K562 (cell line): ENCODE results near the gene ANGPTL3. TPM values are rescaled to one million over a fixed set of nuclear protein-coding genes. Genes with fewer than 3 reads are reported as not detected.
A peak's percentile ranks its signal among the peaks of the same experiment; 100 is the strongest.

Experiments
- ATF7 ChIP-seq: fragments of 450-650 bp; IDR thresholded peaks from 2 replicates; pipeline ENCODE4 v1.7.1; 2014; ENCODE audit warnings: mild to moderate bottlenecking, moderate library complexity
- BHLHE40 ChIP-seq: IDR thresholded peaks from 2 replicates; pipeline ENCODE4 v1.6.1; 2011; ENCODE audit warnings: low read length, improper control_type of control experiment
- CBX1 ChIP-seq: sonication (generic); IDR thresholded peaks from 2 replicates; pipeline ENCODE4 v1.6.1; 2016; ENCODE audit warnings: antibody characterized with exemption, low read depth, mild to moderate bottlenecking
- CREM ChIP-seq: IDR thresholded peaks from 2 replicates; pipeline ENCODE4 v1.6.1; 2014; ENCODE audit warnings: antibody characterized with exemption, low read depth
- DPF2 ChIP-seq: fragments of 450-650 bp; IDR thresholded peaks from 2 replicates; pipeline ENCODE4 v1.6.1; 2016
- EHMT2 ChIP-seq: fragments of 450-650 bp; IDR thresholded peaks from 2 replicates; pipeline ENCODE4 v1.6.1; 2018; ENCODE audit warnings: antibody characterized with exemption
- ELF4 ChIP-seq: fragments of 450-650 bp; formaldehyde crosslinking; IDR thresholded peaks from 2 replicates; pipeline ENCODE4 v1.4.0; 2022; ENCODE audit warnings: missing genetic modification characterization
- FOSL1 ChIP-seq: fragments of 200-800 bp; sonication (Bioruptor generic); conservative IDR thresholded peaks from 2 replicates; pipeline ENCODE4 v1.6.1; 2016; ENCODE audit warnings: missing genetic modification characterization, missing compliant biosample characterization
- FOXA3 ChIP-seq, 2 experiments: fragments of 450-650 bp in 1 of 2; sonication (generic) in 1 of 2; formaldehyde crosslinking; IDR thresholded peaks in 1 of 2; conservative IDR thresholded peaks in 1 of 2; 2 replicates each; pipeline versions ENCODE4 v1.4.0 to v1.8.0; 2020 to 2022; ENCODE audit warnings: mild to moderate bottlenecking in 2 of 2, missing genetic modification reagents in 1 of 2
- HNRNPUL1 ChIP-seq: fragments of 200-400 bp; formaldehyde crosslinking; IDR thresholded peaks from 2 replicates; pipeline ENCODE4 v1.6.1; 2017; ENCODE audit warnings: low read length
- MCM5 ChIP-seq: fragments of 450-650 bp; IDR thresholded peaks from 2 replicates; pipeline ENCODE4 v1.6.1; 2016; ENCODE audit warnings: low read depth
- NCOA1 ChIP-seq: fragments of 450-650 bp; IDR thresholded peaks from 2 replicates; pipeline ENCODE4 v1.6.1; 2016; ENCODE audit warnings: low read depth
- RAD51 ChIP-seq: fragments of 450-650 bp; IDR thresholded peaks from 2 replicates; pipeline ENCODE4 v1.7.1; 2016; ENCODE audit warnings: low read depth, mild to moderate bottlenecking, borderline replicate concordance
- SAP30 ChIP-seq: fragments of 200-600 bp; sonication (generic); IDR thresholded peaks from 2 replicates; pipeline ENCODE4 v1.6.1; 2012; ENCODE audit warnings: borderline replicate concordance, low read depth, mild to moderate bottlenecking, moderate library complexity, low read length, control low read depth, inconsistent platforms; ENCODE audit not compliant: insufficient read depth, poor library complexity, severe bottlenecking
- TBL1XR1 ChIP-seq, 2 experiments: IDR thresholded peaks; 2 replicates each; pipeline ENCODE4 v1.6.1; 2012; ENCODE audit warnings: improper control_type of control experiment in 2 of 2, low read length in 2 of 2, mild to moderate bottlenecking in 1 of 2
- XRCC3 ChIP-seq: fragments of 450-650 bp; IDR thresholded peaks from 2 replicates; pipeline ENCODE4 v1.6.1; 2017; ENCODE audit warnings: mild to moderate bottlenecking, moderate library complexity
- ZNF263 ChIP-seq: sonication (generic); formaldehyde crosslinking; IDR thresholded peaks from 2 replicates; pipeline ENCODE4 v1.8.0; 2022; ENCODE audit warnings: mild to moderate bottlenecking, missing genetic modification reagents, borderline replicate concordance
- polyA plus RNA-seq, 8 experiments: library from polyadenylated mRNA; depleted of rRNA in 4 of 8; stranded (reverse) in 5 of 8; unstranded in 3 of 8; fragments of >200 nt; fragmentation: Nextera tagmentation in 2 of 8; fragmentation: Illumina TruSeq in 1 of 8; extraction: Ambion mirVana in 2 of 8; extraction: Trizol in 1 of 8; gene quantifications; 2 replicates each; pipeline versions ENCODE4 v1.2.1 to v1.2.3, GENCODE V29; 2011 to 2014; ENCODE audit warnings: inconsistent platforms in 1 of 8, missing spikeins in 1 of 8
- total RNA-seq, 7 experiments: library from RNA; depleted of rRNA in 6 of 7; stranded (reverse); fragments of >200 nt in 6 of 7; fragmentation: Illumina TruSeq in 2 of 7; extraction: Trizol in 2 of 7; gene quantifications; 2 replicates each; pipeline versions ENCODE4 v1.2.1 to v1.2.3, GENCODE V29; 2011 to 2021; ENCODE audit warnings: low replicate concordance in 1 of 7
- TF ChIP-seq, protein P1 (sequence below), 2 experiments: fragments of 450-650 bp; IDR thresholded peaks; 2 replicates each; pipeline ENCODE4 v1.6.1; 2016
- TF ChIP-seq, protein P2 (sequence below): fragments of 250-450 bp; sonication (Bioruptor Pico); IDR thresholded peaks from 2 replicates; pipeline ENCODE4 v1.4.0; 2020; ENCODE audit warnings: mild to moderate bottlenecking, moderate library complexity
- TF ChIP-seq, protein P3 (sequence below): IDR thresholded peaks from 2 replicates; pipeline ENCODE4 v1.6.1; 2014; ENCODE audit warnings: antibody characterized with exemption
- TF ChIP-seq, protein P4 (sequence below): fragments of 250-450 bp; sonication (Bioruptor Pico); IDR thresholded peaks from 2 replicates; pipeline ENCODE4 v1.9.0; 2021; ENCODE audit warnings: mild to moderate bottlenecking, inconsistent platforms
- TF ChIP-seq, protein P5 (sequence below): sonication (generic); formaldehyde crosslinking; IDR thresholded peaks from 2 replicates; pipeline ENCODE4 v1.9.0; 2022; ENCODE audit warnings: mild to moderate bottlenecking, missing genetic modification reagents

Gene ANGPTL3
- total and polyA plus RNA-seq, 9 of the 15 experiments (the other 6 are each of a cell fraction or from before 2014, with no cell fraction given) = not detected

DNA sequence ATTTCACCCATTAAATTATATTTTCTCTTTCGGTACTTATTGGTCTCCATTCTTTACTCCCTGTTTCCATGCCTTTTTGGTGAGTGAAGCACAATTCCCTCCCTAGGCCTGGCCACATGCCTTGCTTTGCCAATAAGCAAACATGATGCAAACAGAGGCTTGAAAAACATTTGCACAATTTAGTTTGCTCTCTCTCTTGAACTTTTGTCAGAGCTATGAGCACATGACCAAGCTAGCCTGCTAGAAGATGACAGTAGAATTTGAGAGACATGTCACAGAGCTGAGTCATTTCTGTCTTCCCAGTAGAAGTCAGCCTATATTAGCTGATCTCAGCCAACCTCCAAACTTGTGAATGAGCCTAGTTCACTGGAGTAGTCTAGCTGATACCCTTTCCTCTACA, 24.6 kb downstream of the ANGPTL3 start (continued):
- TF ChIP-seq, protein P1, sequence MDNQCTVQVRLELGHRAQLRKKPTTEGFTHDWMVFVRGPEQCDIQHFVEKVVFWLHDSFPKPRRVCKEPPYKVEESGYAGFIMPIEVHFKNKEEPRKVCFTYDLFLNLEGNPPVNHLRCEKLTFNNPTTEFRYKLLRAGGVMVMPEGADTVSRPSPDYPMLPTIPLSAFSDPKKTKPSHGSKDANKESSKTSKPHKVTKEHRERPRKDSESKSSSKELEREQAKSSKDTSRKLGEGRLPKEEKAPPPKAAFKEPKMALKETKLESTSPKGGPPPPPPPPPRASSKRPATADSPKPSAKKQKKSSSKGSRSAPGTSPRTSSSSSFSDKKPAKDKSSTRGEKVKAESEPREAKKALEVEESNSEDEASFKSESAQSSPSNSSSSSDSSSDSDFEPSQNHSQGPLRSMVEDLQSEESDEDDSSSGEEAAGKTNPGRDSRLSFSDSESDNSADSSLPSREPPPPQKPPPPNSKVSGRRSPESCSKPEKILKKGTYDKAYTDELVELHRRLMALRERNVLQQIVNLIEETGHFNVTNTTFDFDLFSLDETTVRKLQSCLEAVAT (IDR thresholded peaks at IDR 0.05) = no peak
- TF ChIP-seq, protein P2, sequence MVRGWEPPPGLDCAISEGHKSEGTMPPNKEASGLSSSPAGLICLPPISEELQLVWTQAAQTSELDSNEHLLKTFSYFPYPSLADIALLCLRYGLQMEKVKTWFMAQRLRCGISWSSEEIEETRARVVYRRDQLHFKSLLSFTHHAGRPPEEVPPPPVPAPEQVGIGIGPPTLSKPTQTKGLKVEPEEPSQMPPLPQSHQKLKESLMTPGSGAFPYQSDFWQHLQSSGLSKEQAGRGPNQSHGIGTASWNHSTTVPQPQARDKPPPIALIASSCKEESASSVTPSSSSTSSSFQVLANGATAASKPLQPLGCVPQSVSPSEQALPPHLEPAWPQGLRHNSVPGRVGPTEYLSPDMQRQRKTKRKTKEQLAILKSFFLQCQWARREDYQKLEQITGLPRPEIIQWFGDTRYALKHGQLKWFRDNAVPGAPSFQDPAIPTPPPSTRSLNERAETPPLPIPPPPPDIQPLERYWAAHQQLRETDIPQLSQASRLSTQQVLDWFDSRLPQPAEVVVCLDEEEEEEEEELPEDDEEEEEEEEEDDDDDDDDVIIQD (CRISPR knock-in tag) = no peak
- peak; percentile 57; the same call in 1 of the 2 replicates for TF ChIP-seq DPF2
- peak; percentile 81; the same call in 1 of the 2 replicates for TF ChIP-seq FOSL1 (tag)
- TF ChIP-seq, protein P3, sequence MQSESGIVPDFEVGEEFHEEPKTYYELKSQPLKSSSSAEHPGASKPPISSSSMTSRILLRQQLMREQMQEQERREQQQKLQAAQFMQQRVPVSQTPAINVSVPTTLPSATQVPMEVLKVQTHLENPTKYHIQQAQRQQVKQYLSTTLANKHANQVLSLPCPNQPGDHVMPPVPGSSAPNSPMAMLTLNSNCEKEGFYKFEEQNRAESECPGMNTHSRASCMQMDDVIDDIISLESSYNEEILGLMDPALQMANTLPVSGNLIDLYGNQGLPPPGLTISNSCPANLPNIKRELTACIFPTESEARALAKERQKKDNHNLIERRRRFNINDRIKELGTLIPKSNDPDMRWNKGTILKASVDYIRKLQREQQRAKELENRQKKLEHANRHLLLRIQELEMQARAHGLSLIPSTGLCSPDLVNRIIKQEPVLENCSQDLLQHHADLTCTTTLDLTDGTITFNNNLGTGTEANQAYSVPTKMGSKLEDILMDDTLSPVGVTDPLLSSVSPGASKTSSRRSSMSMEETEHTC = 0 out of 2 replicates have a peak, but pooled peaks have one; percentile 33
- no peak for TF ChIP-seq MCM5
- TF ChIP-seq NCOA1 = peak; percentile 51; the same call in 1 of the 2 replicates
- peak; percentile 58; the same call in 1 of the 2 replicates for TF ChIP-seq ATF7
- TF ChIP-seq HNRNPUL1 = no peak
- no peak for TF ChIP-seq SAP30
- peak; percentile 77 for TF ChIP-seq RAD51
- no peak for TF ChIP-seq XRCC3
- TF ChIP-seq BHLHE40 = peak; percentile 60
- TF ChIP-seq, protein P4, sequence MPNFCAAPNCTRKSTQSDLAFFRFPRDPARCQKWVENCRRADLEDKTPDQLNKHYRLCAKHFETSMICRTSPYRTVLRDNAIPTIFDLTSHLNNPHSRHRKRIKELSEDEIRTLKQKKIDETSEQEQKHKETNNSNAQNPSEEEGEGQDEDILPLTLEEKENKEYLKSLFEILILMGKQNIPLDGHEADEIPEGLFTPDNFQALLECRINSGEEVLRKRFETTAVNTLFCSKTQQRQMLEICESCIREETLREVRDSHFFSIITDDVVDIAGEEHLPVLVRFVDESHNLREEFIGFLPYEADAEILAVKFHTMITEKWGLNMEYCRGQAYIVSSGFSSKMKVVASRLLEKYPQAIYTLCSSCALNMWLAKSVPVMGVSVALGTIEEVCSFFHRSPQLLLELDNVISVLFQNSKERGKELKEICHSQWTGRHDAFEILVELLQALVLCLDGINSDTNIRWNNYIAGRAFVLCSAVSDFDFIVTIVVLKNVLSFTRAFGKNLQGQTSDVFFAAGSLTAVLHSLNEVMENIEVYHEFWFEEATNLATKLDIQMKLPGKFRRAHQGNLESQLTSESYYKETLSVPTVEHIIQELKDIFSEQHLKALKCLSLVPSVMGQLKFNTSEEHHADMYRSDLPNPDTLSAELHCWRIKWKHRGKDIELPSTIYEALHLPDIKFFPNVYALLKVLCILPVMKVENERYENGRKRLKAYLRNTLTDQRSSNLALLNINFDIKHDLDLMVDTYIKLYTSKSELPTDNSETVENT = no peak
- TF ChIP-seq ZNF263 (CRISPR knock-in tag) = no peak
- peak; percentile 45; the same call in 1 of the 2 replicates for TF ChIP-seq CREM
- peak; percentile 78 for TF ChIP-seq EHMT2
- TF ChIP-seq, protein P5, sequence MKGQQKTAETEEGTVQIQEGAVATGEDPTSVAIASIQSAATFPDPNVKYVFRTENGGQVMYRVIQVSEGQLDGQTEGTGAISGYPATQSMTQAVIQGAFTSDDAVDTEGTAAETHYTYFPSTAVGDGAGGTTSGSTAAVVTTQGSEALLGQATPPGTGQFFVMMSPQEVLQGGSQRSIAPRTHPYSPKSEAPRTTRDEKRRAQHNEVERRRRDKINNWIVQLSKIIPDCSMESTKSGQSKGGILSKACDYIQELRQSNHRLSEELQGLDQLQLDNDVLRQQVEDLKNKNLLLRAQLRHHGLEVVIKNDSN (CRISPR knock-in tag) = peak; percentile 58; the same call in 1 of the 2 replicates
- no peak for TF ChIP-seq CBX1
- TF ChIP-seq TBL1XR1 (IDR thresholded peaks at IDR 0.05; ENCODE audit: low read length in 2 of 2) = no peak
- TF ChIP-seq ELF4 (CRISPR knock-in tag) = no peak
- 0 out of 4 replicates have a peak, but pooled peaks have one; percentile 14 to 24 for TF ChIP-seq FOXA3 (CRISPR knock-in tag; conservative IDR thresholded peaks at IDR 0.05 in 1 of 2, IDR thresholded peaks at IDR 0.05 in 1 of 2)
